HG02840 (cell line): ENCODE results near the gene UBXN6.
A peak's percentile ranks its signal among the peaks of the same experiment; 100 is the strongest.

ENCODE experiments used
- ATAC-seq: cut with Tn5 transposase; IDR thresholded peaks from one replicate; pipeline ENCODE4 v1.9.1; 2021; ENCODE audit warnings: mild to moderate bottlenecking, moderate library complexity, moderate number of reproducible peaks; ENCODE audit not compliant: unreplicated experiment, low FRiP score

The UBXN6 gene

DNA sequence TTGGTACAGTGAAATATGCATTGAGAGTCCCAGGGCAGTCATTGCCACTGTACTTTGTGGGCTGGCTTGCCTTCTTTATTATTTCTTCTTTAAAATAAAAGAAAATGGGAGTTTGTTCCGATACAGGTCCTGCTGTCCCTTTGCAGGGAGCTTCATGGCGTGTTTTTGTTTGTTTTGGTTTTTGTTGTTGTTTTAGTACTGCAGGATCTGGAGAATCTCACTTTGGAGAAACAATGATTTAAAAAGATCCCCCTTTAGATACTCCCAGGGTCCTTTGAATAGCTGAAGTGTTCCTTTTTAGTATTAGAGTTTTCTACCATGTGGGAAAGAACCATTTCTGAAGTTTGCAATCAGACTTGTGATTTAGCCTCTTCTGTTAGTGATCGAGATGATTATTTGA lies 44.0 kb downstream of the UBXN6 start:
- ATAC-seq, result no peak

DNA sequence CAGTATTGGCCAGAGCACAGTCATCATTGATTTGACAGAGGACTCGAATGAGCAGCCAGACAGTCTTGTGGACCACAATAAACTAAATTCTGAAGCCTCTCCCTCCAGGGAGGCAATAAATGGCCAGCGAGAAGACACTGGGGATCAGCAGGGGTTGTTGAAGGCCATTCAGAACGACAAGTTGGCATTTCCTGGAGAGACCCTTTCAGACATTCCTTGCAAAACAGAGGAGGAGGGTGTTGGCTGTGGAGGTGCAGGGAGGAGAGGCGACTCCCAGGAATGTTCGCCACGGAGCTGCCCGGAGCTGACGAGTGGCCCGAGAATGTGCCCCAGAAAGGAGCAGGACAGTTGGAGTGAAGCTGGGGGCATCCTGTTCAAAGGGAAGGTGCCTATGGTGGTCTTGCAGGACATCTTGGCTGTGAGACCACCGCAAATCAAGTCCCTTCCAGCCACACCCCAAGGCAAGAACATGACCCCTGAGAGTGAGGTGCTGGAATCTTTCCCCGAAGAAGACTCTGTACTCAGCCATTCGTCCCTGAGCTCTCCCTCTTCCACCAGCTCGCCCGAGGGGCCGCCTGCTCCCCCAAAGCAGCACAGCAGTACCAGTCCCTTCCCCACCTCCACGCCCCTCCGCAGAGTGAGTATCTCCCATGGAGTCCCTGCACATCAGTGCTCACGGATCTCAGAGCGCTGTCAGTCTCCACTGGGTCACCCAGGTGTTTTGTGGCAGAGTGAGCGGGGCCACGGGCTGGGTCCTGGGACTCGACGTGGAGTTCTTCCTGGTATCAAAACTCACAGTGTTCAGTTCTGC lies 48.3 kb downstream of the UBXN6 start:
- ATAC-seq, result no peak

DNA sequence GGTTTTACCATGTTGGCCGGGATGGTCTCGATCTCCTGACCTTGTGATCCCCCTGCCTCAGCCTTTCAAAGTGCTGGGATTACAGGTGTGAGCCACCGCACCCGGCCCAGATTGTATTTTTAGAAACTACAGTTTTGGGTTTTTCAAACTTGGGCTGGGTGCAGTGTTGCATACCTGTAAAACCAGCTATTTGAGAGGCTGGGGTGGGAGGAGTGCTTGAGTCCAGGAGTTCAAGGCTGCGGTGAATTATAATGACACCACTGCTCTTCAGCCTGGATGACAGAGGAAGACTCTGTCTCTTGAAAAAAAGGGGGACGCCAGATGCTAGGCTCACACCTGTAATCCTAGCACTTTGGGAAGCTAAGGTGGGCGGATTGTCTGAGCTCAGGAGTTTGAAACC lies 51.0 kb downstream of the UBXN6 start:
- ATAC-seq, result no peak

DNA sequence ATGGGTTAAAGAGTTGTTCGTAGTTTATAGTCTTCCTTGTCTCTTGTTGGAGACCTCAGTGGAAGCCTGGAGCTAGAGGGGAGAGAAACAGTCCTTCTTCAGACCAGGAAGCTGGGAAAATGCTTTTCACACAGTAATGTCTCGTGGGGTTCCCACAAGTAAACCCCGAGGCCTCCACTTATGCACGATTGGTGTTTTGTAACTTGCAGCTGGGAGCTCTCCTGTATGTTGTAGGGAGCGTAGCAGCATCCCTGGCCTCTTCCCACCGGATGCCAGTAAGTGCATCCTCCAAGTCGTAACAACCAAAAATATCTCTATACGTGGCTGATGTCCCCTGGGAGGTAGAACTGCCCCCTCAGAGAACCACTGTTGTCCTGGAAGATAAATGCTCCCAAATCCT lies 51.6 kb downstream of the UBXN6 start:
- ATAC-seq, result no peak

DNA sequence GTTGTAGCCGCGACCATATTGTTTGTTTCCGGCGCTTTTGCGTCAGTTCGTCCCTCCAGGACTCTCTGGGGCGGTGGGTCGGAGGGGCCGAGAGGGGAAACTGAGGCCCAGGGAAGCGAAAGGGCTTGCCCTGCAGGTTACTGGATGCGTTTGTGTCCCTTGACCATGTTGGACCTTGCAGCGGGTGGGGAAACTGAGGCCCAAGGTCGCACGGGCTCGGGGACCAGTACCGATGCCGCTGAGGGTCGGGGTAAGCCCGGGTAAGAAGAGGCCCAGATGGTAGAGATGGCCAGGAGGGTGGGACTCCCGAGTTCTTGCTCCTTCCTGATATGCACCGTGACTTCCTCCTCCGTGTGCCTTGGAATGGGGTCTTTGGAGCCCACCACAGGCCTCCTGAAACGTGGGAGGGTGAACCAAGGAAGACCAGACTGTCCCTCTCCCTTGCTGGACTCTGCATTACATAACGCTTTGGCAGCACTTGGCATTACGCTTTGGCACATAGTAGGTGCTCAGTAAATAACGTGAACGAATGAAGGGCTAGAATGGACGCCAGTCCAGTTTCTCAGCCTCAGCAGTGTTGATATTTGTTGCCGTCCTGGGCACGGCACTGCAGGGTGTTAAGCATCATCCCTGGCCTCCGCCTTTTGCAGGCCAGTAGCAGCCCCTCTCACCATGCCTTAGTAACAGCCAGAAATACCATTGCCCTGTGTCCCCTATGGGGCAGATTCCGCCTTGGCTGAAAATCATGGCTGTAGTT lies 54.4 kb downstream of the UBXN6 start:
- no peak for ATAC-seq

DNA sequence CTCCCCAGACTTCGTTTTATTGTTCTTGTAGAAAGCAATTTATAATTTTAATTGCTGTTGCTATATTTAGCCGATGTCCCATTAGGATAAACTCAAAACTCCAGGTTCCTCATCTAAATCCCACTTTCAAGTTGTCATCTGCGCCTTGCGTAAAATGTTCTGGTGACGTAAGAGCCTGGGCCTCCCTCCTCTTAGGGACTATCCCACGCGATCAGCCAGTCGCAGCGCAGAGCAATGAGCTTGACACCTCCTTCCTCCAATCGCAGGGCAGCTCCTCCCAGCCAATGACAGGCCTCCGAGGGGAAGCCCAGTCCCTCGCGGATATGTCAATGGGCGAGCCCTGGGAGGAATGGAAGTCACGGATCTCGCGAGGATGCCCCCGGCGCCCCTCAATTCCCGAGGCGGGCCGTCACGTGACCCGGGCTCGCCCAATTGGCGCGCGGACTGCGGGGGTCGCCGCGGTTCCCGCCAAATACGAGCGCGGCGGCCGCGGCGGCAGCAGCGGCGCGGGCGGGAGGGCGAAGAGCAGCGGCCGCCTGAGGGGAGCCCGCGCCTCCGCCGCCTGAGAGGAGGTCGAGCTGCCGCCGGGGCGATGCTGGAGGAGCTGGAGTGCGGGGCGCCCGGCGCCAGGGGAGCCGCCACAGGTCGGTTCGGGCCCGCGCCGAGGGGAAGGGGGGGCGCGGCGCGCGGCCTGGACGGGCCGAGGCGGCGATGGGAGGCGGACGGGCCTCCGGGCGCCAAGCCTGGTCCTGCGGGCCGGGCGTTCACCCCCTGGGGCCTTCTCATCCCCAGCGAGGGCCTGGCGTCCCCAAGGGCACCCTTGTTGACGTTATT lies 55.2 kb downstream of the UBXN6 start, which contains the start of gene CHAF1A:
TSS of gene CHAF1A (plus strand) at position 470 of the 834 bp plus-strand sequence. CDS start at position 593, 123 bp downstream.
- peak; percentile 67 for ATAC-seq

DNA sequence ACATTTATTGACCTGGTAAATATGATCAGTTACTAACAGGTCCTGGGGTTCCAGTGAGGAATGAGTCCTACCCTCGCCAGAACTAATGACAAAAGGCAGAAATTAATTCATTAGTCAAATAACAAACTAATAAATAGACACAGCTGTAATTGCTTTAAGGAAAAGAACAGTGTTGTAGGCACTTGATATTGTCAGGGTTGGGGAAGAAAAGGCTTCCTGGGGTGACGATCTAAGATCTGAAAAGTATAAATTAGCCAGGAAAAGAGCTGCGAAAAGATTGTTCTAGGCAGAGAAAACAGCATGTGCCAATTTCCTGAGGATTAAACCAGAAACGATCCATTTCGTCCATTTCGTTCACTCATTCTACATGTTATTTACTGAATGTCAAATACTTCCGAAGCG lies 55.8 kb downstream of the UBXN6 start:
- no peak for ATAC-seq

DNA sequence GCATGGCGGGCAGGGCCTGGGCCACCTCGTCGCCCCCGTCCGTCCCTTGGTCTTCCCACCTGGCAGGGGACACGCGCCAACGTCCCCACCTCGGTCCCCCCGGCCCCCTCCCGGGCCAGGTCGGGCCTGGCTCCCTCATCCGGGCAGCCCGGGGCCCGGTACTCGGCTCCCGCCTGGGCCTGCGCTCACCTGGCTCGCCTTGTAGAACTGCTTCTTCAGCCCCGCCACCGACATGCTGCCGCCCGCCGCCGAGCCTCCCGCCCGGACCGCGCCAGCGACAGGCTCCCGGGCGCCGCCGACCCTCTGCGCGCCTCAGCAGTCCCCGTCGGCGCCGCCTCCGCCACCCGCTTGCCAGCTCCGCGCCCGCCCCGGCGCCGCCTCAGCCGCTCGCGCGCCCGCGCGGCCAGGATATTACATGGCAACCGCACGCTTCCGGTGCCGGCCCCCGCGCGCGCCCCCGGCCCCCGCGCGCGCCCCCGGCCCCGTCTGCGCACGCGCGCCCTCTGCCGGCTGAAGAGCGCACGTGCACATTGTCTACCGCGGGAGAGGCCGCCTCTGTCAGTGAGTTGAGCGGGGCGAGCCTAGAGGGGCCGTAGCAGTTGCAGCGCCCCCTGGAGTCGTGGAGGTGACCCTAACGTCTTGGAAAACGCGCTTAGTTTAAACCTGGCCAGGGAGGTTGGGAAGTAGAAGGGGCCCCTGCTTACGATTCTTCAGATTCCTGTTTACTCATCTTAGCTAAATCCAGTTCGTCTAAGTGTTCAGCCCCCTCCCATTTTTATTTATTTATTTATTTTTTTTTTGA lies 57.3 kb downstream of the UBXN6 start, which contains the start of gene SH3GL1:
TSS of gene SH3GL1 (minus strand) at position 413 of the 802 bp plus-strand sequence. CDS start at position 234, 179 bp downstream.
- ATAC-seq, result peak; percentile 61

DNA sequence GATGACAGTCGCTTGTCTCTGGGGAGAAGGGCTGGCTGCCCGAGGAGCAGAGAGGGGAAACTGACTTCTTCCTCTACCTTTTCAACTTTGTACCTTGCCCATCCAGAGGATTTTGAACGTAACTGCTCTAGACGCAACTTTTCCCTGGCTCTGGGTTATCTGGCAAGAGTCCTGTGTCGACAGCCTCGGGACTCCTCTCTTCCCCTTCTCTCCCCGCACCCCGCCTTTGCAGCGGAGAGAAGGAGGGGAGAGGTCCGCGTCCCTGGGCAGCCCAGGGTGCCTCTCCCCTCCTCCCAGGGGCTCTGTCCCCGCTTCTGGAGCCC lies 57.8 kb downstream of the UBXN6 start:
- ATAC-seq, result peak; percentile 7

DNA sequence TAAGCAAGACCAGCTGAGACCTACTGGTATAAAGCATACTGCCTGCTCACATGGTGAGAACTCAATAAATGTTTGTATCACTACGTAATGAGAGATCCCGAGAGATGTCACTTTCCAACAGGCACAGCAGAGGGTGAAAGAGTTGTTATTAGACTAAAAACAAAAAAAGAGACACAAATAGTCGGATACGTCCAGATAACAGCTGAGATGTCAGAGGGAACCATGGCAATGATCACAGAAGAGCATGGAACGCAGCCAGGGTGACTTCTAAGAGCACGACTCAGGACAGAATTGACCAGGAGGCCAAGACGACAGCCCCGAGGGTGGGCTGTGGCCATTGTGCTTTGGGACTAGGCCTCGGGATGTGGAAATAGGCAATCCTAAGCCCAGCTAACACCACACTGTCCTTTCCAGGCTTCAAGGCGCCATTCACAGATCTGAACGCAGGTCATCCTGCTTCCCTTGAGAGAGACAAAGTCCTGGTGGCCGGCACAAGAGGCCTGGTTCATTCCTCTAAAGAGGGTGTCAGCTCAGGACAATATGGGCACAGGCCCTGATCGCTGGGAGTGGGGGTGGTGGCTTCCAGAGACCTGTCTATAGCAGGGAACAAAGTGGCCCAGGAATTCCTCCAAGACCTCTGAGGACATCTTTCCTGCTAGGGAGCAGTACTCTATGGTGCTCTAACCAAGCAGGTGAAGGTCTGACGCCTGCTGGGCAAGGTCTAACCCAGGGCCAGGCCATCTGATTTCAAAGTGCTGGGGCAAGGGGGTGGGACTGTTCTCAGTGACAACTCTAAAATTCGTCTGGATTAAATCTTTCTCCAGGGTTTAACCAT lies 60.4 kb downstream of the UBXN6 start:
- ATAC-seq, result no peak
